ENCODE data around the gene IVNS1ABP.
"Not testable (repeated sequence)": the region's sequence is repeated elsewhere in the genome, so short reads cannot be mapped to it uniquely, and the experiment has no call there.

IVNS1ABP gene

DNA sequence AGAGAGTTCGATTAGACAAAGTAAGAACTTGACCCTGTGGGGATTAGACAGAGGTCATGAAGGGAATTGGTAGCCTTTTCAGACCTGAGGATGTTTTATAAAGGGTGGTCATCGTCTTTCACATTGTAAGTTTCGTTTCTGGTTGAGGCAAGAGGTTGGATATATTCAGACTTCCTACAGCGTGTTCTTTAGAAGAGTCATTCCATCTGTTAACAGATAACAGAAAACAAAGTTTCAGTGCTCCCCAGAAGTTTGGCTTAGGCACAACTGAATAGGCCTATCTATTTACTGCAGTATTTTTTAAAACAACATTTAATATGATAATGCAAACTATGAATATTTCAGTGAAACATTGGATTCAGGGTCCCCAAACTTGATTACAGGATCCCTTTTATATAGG lies 17.1 kb upstream of the IVNS1ABP start:
- DNase-seq (ENCODE audit: low read depth): no peak

DNA sequence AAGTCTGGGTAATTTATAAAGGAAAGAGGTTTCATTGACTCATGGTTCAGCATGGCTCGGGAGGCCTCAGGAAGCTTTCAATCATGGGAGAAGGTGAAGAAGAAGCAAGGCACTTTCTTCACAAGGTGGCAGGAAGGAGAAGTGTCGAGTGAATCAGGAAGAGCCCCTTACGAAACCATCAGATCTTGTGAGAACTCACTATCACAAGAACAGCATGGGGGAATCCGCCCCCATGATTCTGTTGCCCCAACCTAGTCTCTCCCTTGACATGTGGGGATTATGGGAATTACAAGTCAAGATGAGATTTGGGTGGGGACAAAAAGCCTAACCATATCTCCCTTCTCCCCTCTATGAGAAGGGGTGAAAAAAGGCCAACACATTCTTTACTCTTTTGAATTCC lies 11.2 kb upstream of the IVNS1ABP start:
- DNase-seq (ENCODE audit: low read depth): no peak

DNA sequence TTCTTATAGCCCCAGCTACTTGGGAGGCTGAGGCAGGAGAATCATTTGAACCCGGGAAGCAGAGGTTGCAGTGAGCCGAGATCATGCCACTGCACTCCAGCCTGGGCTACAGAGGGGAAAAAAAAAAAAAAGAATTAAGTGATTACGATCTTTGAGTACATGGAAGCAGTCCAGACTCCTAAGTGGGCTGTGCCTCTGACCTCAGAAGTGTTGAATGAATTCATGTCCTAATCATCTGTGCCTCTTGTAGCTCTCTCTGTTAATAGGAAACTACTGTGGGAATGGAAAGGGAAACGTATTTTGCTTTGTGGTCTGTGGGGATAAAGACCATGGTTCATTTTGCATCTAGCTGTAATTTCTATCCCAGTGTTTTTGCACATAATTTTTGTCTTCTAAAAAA lies 8.4 kb upstream of the IVNS1ABP start:
- DNase-seq (ENCODE audit: low read depth): peak; percentile 65

DNA sequence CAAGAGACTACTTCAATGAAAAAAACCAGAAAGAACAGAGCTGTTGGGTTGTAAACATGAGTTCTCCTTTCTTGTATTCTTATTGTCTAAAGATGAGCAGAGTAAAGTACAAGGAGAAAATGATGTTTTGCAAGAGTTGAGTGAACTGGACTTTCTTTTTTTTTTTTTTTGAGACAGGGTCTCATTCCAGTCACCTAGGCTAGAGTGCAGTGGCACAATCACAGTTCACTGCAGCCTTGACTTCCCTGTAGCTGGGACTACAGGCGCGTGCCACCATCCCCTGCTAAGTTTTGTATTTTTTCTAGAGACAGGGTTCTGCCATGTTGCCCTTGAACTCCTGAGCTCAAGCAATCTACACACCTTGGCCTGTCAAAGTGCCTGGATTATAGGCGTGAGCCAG lies 7.1 kb upstream of the IVNS1ABP start:
- no peak for DNase-seq (ENCODE audit: low read depth)

DNA sequence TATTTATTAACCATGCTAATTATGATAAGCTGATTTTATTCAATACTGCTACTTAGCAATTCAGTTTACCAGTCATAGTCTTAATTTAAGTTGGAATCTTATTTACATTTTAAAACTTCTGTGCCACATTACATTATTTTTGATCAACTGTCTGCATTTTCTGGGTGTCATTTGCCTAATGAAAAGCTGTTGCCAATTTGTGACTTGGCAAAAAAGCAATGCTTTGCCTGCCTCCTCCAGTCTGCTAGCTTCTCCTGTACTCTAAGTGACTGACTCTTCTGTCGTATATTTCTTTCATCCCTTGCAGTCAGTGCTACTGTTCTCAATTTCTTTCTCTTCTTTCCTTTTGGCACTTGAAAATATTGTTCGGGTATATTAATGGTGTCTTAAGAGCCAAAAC lies 5.6 kb upstream of the IVNS1ABP start:
- DNase-seq (ENCODE audit: low read depth): no peak

DNA sequence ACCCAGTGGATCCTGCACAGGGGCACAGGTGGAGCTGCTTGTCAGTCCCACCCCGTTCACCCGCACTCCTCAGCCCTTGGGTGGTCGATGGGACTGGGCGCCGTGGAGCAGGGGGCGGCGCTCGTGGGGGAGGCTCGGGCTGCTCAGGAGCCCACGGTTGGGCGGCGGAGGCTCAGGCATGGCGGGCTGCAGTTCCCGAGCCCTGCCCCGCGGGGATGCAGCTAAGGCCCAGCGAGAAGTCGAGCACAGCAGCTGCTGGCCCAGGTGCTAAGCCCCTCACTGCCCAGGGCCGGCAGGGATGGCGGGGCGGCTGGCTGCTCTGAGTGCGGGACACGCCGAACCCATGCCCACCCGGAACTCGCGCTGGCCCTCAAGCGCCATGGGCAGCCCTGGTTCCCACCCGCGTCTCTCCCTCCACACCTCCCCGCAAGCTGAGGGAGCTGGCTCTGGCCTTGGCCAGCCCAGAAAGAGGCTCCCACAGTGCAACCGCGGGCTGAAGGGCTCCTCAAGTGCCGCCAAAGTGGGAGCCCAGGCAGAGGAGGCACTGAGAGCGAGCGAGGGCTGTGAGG lies 4.7 kb upstream of the IVNS1ABP start:
- DNase-seq (ENCODE audit: low read depth): not testable (repeated sequence)

DNA sequence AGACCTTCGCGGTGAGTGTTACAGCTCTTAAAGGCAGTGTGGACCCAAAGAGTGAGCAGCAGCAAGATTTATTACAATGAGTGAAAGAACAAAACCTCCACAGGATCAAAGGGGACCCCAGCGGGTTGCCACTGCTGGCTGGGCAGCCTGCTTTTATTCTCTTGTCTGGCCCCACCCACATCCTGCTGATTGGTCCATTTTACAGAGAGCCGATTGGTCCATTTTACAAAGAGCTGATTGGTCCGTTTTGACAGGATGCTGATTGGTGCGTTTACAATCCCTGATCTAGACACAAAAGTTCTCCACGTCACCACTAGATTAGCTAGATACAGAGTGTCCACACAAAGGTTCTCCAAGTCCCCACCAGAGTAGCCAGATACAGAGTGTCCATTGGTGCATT lies 4.1 kb upstream of the IVNS1ABP start:
- DNase-seq (ENCODE audit: low read depth): not testable (repeated sequence)

DNA sequence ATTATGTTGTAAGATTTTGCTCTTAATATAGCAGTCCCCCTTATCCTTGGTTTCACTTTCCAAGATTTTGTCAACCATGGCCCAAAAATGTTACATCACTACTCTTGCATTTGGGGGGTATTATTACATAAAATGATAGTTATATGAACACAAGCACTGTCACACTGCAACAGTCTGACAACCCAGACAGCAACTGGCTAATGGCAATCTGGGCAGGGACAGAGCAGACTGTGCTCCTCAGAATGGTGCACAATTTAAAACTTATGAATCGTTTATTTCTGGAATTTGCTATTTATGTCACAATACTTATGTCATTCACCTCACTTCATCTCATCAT lies 2.1 kb upstream of the IVNS1ABP start:
- DNase-seq (ENCODE audit: low read depth): no peak

DNA sequence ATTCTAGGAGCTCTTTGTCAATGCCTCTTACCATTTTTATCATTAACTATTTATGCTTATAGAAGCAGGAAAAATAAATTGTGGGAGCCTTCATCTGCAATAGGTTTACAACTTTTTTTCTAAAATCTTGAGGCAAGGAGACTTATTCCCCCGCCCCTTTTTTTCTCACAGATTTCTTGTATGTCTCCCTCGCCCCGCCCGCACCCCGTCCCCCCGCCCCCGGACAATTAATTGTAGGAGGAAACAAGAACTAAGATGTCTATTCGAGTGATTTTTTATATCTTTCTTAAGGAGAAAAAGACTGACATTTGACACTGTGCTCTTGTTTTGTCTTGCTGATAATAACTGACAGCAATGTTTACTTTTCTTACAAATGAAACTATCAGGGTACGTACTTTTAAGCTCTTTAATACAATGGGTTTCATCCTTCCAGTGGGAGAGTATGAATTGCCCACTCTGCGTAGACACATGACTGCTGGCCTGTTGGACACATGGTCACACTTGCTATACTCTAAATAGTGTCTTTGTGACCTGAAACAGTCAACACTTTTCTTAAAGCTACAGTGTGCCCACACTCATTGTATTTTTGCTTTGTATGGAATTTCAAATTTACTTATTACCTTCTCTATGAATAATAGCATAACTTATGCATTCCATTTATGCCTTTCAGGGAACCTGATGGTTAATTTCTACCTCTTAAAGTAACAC lies 1.5 kb upstream of the IVNS1ABP start:
- no peak for DNase-seq (ENCODE audit: low read depth)

DNA sequence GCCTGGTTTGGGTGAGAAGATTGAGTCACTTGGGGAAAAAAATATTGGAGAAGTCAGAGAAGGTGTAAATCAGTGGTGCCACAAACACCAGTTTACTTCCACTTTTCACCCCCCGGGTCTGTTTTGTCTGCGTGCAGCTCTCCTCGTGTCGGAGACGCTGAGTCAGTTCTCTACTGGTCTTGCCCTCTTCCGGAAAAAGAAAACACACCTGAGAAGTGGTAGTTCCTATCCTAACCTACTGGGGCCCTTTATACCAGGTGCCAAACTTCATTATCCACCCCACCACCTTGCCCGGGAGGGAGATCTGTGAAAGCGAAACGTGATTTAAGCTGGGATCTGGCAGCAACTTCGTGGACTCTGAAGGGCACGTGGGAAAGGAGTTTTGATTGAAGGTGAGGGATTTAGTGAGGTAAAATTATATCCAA lies 855 bp upstream of the IVNS1ABP start:
- no peak for DNase-seq (ENCODE audit: low read depth)

DNA sequence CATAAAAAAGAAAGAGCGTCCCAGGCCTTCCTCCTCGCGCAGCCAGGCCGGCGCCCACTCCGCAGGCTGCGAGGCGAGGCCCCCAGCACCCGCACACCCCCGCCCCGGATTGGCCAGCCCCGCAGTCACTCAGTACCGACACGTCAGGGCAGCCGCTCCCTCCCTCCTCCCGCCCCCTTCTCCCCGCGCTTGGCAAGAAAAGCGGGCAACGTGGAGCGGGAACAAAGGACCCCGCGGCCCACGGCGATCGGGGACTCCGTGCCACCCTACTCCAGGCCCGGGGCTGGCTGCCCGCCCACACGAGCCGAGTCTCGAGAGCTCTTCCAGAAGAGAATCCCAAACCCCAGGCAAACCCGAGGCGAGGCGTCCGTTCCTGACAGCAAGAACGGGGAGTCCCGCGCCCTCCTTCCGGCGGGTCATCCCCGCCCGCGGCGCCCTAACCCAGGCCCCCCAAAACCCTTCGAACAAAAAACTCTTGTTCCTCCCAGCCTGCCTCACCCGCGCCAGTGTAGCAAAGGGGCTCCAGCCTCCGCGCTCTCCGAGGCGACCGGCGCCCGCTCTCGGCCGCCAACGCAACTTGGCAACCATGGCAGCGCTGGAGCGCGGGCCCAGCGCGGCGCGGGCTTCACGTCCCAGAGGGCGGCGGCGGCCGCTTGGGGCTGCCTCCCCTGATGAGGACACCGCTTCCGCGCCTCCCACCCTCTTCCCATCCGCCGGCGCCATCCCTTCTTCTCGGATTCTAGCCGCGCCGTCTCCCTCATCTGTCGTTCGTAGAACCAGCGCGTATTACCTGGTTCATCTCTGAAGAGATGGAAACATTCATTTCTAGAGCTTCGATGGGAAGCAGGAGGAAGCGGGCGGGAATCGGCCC lies 645 bp downstream of the IVNS1ABP start:
- DNase-seq (ENCODE audit: low read depth): peak; percentile 91

DNA sequence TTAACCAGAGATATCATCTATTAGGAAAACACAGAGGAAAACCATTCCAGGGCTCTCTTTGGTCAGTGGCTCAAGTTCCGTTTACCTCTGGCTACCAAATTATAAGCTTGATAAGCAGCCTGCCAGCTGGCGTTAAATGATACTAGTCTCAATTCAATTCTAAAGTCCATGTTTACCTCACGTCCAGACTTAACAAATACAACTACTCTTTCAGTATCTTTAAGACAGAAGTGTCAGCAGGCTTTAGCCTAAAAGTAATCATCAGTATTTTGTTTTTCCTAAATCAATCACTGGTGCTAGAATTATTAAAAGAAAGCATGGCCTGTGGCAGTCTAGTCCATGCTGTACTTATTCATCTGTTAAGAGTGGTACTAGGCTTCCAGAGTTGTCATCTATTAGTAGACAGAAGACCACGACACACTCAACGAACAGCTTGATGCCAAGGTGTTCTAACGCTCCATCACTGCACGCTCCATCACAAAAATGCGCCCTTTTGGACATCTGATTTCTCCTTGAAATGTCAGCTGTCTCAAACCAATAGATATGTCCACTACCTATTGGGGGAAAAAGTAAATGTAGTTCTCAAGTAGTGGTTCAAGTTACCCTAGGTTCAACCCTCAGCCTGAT lies 1.5 kb downstream of the IVNS1ABP start:
- no peak for DNase-seq (ENCODE audit: low read depth)

DNA sequence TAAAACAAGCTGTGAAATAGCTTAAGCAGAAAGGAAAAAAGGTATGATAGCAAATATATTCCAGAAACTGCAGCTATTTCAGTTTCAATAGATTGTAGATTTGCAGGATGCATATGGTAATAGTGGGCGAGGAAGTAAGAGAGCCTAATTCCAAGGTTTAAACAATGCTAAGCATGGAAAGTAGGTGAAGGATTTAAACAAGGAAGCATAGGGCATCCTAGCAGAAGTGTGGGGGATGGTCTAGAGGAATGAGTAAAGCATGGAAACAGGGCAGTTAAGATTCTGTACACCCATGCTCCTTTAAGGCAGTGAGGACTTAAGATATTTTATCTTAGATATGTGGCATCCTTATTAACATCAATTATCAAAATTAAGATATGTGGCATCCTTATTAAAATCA lies 2.6 kb downstream of the IVNS1ABP start:
- peak; percentile 41 for DNase-seq (ENCODE audit: low read depth)

DNA sequence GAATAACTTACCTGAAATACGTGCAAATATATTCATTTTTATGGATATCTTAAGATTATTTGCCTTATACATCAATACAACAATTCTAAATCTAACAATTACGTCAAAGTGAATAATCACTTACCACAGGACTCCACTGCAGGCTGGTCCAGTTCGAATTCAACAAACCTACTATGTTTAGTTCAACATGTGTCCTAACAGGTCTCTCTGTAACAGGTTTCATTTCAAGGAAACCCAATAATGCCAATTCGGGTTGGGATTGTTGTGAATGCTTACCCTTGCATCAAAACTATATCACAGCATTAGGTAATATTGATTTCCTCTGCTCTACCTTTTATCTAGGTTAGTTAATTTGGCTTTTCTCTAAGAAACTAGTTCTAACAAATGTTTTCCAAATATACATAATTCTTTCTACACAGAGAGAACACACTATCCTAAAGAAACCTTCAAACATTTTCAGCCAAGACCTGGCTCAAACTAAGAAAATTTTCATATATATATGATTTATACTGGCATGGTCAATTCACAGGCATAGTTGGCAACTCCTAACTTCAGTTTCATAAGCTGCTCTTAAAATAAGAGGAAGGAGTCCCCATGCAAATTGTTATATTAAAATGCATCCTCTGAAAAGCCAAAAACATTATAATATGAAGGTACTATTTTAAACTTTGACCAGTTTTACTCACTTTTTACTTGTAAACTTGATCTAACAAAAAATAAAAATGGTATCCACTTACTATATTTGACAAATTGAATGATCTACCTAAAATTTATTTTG lies 4.5 kb downstream of the IVNS1ABP start:
- no peak for DNase-seq (ENCODE audit: low read depth)

DNA sequence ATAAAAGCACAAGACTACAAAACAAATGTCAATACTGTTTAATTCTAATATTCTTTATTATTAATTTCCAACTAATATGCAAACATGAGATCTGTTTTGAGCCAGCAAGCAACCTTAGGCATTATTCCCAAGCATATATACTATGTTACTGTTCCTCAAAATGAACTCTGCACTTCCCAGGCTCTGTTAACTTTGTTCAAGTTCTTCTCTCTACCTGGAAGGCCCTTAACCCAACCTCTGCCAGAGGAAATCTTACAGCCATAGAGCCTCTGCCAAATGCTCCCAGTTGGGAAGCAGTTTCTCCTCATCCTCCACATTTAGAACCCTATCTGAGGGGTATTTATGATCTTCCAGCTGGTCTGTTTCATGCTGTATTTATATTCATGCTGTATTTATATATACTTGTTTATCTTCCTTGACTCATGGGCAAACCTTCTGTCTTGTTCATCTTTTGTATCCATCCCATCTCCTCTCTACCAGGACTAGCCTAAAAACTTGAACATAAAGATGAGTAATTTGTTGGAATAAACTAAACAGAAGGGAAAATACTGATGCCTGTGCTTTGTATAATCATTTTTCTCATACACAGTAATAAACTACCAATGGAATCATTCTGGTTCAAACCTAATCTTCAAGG lies 5.3 kb downstream of the IVNS1ABP start:
- DNase-seq (ENCODE audit: low read depth): peak; percentile 33

DNA sequence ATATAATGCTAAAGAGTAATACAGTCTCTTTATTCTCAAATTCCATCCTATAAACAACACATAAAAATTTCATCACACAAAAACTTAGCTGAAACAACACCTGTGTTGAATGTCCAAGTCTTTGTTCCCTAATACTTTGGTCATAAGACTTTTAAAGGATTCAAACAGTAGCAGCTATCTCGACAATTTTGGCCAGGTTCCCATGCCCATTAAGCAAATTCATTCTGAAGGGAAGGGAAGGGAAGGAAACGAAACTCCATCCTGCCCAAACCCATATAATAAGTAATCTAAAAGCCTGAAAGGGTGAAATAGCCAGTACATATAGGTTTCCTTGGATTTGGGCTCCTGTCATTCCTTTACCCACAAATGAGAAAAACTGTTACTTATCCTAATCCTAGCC lies 7.5 kb downstream of the IVNS1ABP start:
- peak; percentile 30 for DNase-seq (ENCODE audit: low read depth)

DNA sequence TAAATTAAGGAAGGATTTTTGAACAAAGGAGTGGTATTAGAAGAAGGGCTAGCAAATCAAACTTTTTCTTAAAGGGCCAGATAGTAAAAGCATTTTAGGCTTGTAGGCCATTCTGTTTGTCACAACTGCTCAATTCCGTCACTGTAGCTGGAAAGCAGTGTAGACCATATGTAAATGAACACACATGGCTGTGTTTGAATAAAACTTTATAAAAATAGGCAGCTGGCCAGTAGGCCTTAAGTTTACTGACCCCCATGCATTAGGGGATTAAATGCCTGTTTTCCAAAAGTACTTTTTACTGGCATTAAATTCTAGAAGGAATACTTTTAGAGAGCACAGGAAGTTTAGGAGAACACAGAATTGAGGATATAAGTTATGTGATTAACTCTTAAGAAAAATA lies 8.9 kb downstream of the IVNS1ABP start:
- DNase-seq (ENCODE audit: low read depth): no peak

DNA sequence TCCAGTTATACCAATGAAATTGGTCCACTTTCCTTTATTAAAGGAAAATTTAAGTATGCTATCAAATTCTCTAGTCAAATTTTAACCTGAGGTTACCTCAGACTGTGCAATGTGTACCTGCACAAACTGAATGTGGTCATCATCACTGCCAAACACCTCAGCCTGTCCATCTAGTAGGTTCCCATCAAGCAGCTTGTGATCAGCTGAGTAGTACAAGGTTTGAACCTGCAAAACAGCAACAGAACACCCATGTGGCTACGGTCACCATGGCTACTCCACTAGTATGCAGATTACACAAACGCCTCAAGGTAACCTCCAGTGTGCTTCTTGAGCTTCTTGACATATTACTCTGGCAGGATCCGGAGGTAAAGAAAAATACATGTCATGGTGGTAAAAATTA lies 11.6 kb downstream of the IVNS1ABP start:
- no peak for DNase-seq (ENCODE audit: low read depth)

DNA sequence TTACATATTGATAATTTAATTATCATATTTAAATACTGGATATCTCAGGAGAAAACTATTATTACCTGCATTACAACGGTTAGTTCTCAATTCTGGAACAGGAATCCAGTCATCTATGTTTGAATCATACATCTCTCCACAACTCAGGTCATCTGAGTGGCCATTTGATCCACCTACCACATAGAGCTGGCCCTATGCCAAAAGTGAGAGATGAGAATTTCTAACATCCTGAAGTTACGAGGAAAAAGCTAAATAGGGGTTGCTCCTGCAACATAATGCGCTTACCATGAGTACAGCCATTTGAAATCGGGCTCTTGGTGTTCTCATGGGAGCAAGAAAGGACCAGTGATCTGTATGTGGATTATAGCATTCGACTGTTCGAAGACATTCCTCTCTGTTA lies 16.9 kb downstream of the IVNS1ABP start:
- no peak for DNase-seq (ENCODE audit: low read depth)

DNA sequence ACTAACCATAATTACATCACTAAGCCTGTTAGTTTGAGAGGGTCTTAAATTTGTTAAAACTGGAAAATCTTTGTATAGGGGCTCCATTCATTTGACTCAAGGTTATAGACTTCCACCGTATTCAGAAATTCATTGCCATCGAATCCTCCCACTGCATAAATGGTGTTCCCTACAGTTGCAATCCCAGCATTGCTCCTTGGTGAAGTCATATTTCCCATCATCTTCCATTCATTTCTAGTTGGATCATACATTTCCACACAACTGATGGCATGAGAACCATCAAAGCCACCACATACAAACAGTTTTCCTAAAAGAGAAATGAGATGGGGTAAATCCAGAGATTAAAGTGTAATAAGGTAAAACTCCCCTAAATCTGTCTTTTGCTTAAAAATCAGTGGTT lies 19.1 kb downstream of the IVNS1ABP start:
- peak; percentile 60 for DNase-seq (ENCODE audit: low read depth)

DNA sequence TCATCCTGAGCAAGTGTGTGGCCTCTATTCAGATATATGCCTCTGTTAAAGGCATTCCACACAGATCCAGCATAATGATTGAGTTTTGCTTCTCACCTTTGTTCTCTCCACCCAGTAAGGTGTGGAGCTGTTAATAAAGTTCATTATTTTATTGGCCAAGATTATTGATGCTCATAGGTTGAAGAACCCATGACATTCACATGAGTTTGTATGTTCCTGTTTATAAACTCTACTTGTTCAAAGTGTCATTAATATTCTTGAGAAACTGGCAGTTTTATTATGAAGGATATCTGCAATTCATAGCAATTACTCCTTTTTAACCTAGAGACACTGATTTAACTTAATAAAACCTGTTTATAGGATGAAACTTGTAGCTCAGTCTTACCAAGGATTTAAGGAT lies 22.0 kb downstream of the IVNS1ABP start:
- DNase-seq (ENCODE audit: low read depth): no peak
